ENCODE results near the gene POC1A. TPM values are rescaled to one million over a fixed set of nuclear protein-coding genes. Genes with fewer than 3 reads are reported as not detected.

Gene POC1A
- total RNA-seq, 6 donors from 2014 or later = 1.0 to 4.2 (median 2.8) TPM

DNA sequence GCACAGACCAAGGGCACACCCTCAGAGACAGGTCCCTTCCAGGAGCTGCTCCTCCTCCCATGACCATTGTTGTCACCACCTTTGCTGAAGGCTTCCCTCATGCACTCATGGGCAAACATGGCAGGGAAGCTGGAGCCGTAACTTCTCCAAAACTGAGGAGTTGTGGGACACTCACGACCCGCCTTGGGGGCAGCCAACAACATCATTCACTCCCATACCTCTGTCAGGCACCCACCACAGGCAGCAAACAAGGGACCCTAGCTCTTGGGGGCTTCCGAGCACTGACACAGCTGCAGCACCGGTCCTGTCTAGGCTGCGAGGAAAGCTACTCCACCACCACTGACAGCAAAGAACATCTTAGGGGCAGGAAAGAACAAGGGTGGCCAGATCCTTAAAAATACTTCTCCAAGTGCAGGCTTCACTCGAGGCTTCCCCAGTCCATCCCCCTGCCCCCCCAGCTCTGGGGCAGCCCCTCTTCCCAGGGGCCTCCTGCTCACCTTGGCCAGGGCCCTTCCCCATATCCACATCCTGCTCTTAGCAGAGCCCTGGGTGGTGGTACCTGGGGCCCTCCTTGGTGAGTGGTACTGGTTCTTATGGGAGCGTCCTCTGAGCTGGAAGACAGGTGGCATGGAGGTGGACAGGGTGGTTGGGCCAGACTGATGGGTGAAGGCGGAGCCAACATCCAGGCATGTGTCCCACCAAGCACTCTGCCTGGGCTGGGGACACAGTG, 69.8 kb downstream of the POC1A start:
- TF ChIP-seq EP300 (IDR thresholded peaks at IDR 0.05) = no peak
- no peak for TF ChIP-seq POLR2A (IDR thresholded peaks at IDR 0.05)
- TF ChIP-seq POLR2AphosphoS5 (IDR thresholded peaks at IDR 0.05) = no peak
- TF ChIP-seq, protein P1, sequence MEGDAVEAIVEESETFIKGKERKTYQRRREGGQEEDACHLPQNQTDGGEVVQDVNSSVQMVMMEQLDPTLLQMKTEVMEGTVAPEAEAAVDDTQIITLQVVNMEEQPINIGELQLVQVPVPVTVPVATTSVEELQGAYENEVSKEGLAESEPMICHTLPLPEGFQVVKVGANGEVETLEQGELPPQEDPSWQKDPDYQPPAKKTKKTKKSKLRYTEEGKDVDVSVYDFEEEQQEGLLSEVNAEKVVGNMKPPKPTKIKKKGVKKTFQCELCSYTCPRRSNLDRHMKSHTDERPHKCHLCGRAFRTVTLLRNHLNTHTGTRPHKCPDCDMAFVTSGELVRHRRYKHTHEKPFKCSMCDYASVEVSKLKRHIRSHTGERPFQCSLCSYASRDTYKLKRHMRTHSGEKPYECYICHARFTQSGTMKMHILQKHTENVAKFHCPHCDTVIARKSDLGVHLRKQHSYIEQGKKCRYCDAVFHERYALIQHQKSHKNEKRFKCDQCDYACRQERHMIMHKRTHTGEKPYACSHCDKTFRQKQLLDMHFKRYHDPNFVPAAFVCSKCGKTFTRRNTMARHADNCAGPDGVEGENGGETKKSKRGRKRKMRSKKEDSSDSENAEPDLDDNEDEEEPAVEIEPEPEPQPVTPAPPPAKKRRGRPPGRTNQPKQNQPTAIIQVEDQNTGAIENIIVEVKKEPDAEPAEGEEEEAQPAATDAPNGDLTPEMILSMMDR (IDR thresholded peaks at IDR 0.05) = no peak

DNA sequence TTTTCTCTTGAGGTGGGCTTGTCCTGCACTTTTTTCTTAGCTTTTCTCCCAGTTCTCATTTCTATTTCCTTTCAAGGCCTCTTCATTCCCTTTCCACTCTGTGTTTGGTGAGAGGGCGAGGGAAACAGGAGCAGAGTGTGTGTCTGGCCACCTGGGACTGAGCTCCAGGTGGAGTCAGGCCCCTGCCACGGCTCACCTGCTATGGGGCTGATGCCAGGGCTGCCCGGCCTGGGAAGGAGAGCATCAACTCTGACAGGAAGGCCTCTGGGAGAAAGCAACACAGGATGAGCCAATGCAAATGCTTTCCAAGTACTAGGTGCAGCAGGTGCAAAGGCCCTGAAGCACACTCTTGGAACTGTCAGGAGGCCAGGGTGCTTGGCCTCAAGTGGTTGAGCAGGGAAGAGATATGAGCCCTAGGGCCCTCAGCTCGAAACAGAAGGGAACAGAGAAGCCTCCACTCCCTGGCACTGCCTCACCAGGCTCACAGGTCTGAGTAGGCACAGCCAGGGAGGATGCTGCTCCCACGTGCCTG, 70.6 kb downstream of the POC1A start:
- H3K4me1 ChIP-seq = peaks cover 10 to 23% (median 20%) of the 10 kb centered on the region in 4 donors
- H3K27ac ChIP-seq = no peak overlapping the region
- no peaks in the 10 kb centered on the region for H3K27me3 ChIP-seq
- TF ChIP-seq POLR2AphosphoS5 (IDR thresholded peaks at IDR 0.05) (no peak), POLR2A (IDR thresholded peaks at IDR 0.05) (no peak), EP300 (IDR thresholded peaks at IDR 0.05) (no peak)
- TF ChIP-seq, protein P1 (IDR thresholded peaks at IDR 0.05) = no peak
- ATAC-seq (ENCODE audit: low FRiP score in 2 of 2) (no peak), DNase-seq (no peak)
- H3K4me3 ChIP-seq = no peak overlapping the region
- no peaks in the 10 kb centered on the region for H3K36me3 ChIP-seq
- WGBS, 2 donors = 71 to 87% methylated on average over 3 to 5 of the region's 5 CpGs
- no peaks in the 10 kb centered on the region for H3K9me3 ChIP-seq

More for the DNA sequence above, 69.8 kb downstream of the POC1A start:
- H3K36me3 ChIP-seq = no peaks in the 10 kb centered on the region
- H3K27ac ChIP-seq = no peak overlapping the region
- no peak for ATAC-seq (ENCODE audit: low FRiP score in 2 of 2)
- 96 to 100% methylated on average over 3 to 8 of the region's 9 CpGs for WGBS, 2 donors
- no peak overlapping the region for H3K4me3 ChIP-seq
- H3K9me3 ChIP-seq = no peaks in the 10 kb centered on the region
- no peaks in the 10 kb centered on the region for H3K27me3 ChIP-seq
- DNase-seq = no peak
- H3K4me1 ChIP-seq = peaks cover 15 to 29% (median 27%) of the 10 kb centered on the region in 4 donors

DNA sequence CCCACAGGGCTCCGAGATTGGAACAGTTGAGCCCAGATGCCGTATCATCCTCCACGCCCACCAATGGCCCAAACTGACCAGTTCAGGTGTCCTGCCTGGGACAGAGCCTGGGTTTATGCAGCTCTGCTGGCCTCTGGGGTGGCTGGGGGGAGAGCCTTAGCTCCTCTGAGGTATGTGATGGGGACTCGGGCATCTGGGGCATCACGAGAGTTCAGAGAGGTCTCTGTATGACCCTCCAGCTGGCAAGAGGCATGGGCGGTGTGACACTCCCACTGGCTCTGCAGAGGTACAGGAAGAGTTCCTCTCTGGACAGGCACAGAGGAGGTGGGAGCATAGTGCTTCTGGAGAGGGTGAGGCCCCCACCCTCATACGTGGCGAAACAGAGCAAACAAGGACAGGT, 71.3 kb downstream of the POC1A start:
- DNase-seq (no peak), ATAC-seq (ENCODE audit: low FRiP score in 2 of 2) (no peak)
- H3K4me3 ChIP-seq = no peak overlapping the region
- no peaks in the 10 kb centered on the region for H3K27me3 ChIP-seq
- peaks cover 5 to 18% (median 16%) of the 10 kb centered on the region in 4 donors for H3K4me1 ChIP-seq
- H3K9me3 ChIP-seq = no peaks in the 10 kb centered on the region
- no peaks in the 10 kb centered on the region for H3K36me3 ChIP-seq
- H3K27ac ChIP-seq = no peak overlapping the region
- TF ChIP-seq POLR2AphosphoS5 (IDR thresholded peaks at IDR 0.05) (no peak), EP300 (IDR thresholded peaks at IDR 0.05) (no peak), POLR2A (IDR thresholded peaks at IDR 0.05) (no peak)
- TF ChIP-seq, protein P1 (IDR thresholded peaks at IDR 0.05) = no peak
- WGBS, 2 donors = 88 to 91% methylated on average over 5 to 8 of the region's 8 CpGs

DNA sequence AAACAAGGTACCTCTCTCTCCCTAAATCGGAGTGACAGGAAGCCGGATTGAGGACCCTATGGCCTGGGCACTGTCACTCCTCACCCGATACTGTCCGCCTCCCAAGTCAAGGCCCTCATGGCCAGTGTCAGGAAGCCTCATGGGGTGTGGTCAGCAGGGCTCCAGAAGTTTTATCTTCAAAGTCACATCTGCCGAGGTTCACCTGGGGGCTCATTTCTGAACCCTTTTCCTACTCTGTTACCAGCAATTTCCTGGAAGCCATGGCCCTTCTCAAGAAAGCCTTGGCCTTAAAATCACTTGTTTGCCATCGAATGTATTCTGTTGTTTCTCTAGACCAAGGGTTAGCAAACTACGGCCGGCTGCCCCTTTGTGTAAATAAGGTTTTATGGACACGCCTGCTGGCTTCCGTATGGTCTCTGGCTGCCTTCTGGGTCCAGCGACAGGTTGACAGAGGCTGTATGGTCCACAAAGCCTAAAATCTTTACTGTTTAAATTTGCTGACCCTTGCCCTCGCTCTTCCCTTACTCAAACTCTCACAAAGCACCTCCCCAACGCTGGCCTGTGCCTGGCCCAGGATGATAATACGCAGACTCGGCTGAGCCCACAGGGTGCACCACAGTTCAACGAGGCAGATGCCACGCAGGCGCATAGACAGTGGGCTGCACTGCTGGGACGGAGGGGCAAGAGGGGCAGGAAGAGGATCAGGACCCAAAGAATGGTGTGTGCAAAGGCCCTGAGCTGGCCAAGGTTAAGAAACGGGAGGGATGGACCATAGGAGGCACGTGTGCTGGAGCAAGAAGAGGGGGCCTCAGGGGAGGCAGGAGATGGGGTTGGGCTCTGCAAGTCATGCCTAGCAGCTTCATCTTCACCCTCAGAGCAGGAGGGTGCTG, 73.1 kb downstream of the POC1A start:
- TF ChIP-seq POLR2A (IDR thresholded peaks at IDR 0.05) (no peak), POLR2AphosphoS5 (IDR thresholded peaks at IDR 0.05) (no peak), EP300 (IDR thresholded peaks at IDR 0.05) (no peak)
- TF ChIP-seq, protein P1 (IDR thresholded peaks at IDR 0.05) = no peak
- no peak for DNase-seq
- H3K27me3 ChIP-seq = no peaks in the 10 kb centered on the region
- H3K4me3 ChIP-seq = no peak overlapping the region
- whole genome bisulfite sequencing, 2 donors = 89 to 90% methylated on average over 21 of the region's 21 CpGs
- ATAC-seq (ENCODE audit: low FRiP score in 2 of 2) = no peak
- no peaks in the 10 kb centered on the region for H3K36me3 ChIP-seq
- no peak overlapping the region for H3K27ac ChIP-seq
- no peaks in the 10 kb centered on the region for H3K9me3 ChIP-seq
- H3K4me1 ChIP-seq = peaks cover 8 to 15% (median 10%) of the 10 kb centered on the region in 4 donors

All from upper lobe of left lung (tissue), 6 donors.